Suppressor macrophage treated with lipopolysaccharide for 1 hour (primary cell): ENCODE results near the gene FAM117A.
"Not testable (repeated sequence)": the region's sequence is repeated elsewhere in the genome, so short reads cannot be mapped to it uniquely, and the experiment has no call there.

Source experiments
- DNase-seq, 3 donors: peaks; one replicate each; pipeline ENCODE4 v3.0.0-alpha.2; 2020 to 2022

The FAM117A gene

DNA sequence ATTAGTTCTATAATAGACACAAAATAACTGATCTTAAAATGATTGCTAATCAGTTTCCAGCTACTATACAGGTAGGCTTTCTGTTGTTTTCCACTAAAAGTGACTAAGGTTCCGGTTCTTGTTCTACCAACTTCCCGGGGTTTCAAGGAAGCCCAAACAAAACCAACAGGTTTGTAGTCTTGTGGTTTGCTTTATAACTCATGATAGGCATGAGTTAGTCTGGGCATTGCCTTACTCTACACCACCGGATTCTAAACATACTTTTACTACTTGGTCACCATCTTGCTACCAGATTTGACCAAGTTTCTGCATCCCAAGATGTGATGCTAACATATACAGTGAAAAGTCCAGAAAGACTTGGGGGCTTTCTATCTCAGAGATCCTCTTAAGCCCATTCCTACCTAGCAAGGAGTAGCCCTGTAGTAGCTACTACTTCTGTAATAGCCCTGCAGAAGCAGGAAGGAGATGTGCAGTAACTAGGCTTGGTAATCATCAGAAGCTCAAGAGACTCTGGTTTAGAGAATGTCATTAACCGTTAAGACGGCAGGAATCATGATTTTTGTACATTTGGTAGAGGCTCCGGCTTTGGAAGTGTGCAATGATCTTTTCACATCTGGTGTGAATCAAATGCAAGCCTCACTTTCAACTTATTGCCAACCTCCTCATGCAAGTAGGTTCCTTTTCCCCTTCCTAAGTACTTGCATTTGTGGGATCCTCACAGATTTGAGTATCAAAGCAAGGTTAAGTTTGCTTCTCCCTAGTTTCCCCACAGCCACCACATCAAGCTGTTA, 1.6 kb downstream of the FAM117A start:
- no peak for DNase-seq

DNA sequence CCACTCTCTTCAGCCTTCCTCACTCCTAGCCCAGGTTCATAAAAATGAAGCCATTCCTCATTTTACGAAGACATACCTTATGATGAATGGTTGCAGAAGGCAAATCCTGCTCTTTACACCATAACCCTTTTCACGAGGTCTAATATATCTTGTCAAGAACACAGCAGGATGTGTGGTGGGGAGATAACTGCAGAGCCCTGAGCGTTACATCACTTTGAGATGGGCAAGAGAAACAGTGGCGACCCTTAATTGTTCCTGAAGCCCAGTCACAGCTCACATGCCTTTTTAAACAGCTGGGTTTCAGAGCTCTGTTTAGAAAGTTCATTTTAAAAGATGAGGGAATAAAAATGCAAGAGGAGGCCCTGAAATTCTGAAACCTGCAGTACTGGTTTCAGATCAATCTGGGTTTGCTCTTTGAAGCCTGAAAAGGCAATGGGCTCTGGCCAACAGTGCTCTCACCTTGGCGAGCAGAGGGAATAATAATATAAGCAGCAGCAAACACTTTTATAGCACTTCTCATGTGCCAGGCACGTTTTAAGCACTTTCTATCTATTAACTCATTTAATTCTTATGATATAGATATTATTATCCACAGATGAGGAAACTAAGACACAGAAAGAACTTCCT, 2.9 kb downstream of the FAM117A start:
- no peak for DNase-seq

DNA sequence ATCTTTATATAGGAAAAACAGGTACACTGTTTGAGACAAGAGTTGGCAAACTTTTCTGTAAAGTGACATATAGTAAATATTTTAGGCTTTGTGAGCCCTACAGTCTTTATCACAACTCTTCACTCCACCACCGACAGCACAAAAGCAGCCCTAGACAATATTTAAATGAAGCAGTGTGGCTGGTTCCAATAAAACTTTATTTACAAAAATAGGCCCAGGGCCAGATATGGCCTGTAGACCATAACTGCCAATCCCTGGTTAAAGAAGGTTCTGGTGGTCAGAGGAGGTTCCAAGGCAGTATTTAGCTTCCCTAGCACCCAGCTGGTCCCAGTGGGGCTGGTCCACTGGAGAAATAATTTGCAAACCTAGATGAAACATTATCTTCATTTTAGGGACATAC, 3.6 kb downstream of the FAM117A start:
- DNase-seq, result no peak

DNA sequence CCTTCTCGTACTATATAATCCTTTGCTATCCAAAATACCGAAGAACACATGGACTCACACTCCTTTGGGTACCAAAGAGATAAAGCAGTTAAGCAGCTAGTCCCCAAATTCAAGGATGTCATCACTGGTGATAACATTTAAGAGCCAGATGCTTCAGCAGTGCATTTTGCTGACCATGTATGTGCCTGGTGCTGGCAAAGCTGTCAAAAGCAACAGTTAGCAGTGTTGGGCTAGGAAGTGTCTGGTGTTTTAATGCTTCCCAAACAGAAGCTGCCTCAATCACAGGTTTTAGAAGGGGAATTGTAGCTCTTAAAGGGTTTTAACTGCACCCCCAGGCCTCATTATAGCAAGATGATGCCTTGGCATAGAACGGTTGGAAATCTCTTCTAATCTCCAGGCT, 4.7 kb downstream of the FAM117A start:
- DNase-seq, result no peak

DNA sequence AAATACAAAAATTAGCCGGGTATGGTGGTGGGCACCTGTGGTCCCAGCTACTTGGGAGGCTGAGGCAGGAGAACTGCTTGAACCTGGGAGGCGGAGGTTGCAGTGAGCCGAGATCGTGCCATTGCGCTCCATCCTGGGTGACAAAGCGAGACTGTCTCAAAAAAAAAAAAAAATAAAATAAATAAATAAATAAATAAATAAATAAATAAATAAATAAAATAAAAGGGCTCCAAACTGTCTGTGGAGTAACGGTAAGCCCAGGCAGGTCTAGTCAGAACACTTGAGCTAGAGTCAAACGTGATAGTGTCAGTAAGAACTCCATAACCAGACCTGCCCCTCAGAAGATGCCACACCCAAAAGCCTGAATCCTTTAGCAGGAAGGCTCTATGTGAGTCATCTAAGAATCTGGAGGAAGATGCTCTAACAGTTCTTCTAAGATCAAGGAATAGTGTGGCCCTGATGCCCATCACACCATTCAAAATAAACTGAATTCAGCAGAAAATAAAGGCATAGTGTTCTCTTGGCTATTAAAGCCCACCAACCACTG, 5.4 kb downstream of the FAM117A start:
- DNase-seq, result not testable (repeated sequence)

DNA sequence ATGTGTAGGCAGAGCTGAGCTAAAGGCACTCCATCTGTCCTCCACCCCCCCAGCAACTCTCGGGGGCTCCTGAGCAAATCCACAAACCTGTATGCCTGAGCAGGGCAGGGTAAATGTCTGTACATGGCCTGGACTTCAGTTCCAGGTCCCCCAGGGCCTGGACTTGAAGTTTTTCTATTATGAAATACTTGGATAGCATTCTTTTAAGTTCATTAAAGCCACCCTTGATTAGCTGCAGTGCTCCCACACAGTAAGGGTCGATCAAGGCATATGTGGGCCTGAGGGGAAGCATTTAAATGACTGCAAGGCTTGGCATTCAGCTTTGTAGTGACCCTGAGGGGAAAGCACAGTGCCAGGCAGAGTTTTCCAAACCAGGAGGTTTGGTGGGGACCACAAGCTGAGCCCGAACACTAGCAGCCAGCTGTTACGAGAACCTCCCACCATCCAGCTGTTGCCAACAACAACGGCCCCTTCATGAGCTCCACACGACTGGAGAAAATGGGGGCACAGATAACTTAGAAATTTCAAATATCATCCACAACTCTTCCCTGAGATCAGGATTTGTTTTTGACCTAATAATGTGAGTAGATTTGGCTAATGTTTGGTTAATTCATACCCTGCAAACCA, 6.7 kb downstream of the FAM117A start:
- DNase-seq, result no peak

DNA sequence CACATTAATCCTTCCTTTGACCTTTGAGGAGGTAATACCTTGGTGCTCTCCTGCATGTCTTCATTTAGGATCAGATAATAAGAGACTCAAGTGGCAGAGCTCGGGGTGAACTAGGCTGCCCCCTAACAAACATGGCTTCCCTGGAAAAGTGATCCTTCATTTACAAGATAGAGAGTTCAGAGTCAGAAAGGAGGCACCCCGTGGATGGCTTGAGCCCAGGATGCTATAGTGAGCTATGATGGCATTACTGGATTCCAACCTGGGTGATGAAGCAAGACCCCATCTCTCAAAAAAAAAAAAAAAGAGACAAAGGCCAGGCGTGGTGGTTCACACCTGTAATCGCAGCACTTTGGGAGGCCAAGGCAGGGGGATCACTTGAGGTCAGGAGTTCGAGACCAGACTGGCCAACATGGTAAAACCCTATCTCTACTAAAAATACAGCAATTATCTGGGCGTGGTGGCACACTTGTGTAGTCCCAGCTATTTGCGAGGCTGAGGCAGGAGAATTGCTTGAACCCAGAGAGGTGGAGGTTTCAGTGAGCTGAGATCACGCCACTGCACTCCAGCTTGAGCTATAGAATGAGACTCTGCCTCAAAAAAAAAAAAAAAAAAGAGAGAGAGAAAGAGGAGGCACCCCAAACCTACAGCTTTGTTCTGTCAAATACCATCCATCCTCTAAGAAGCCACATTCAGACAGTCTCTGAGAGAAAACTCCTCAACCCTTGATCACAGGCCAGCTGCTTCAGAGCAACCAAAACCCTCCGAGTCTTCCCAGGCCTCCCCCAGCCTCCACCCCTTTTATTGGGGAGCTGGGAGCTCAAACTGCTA, 7.4 kb downstream of the FAM117A start:
- no peak for DNase-seq

DNA sequence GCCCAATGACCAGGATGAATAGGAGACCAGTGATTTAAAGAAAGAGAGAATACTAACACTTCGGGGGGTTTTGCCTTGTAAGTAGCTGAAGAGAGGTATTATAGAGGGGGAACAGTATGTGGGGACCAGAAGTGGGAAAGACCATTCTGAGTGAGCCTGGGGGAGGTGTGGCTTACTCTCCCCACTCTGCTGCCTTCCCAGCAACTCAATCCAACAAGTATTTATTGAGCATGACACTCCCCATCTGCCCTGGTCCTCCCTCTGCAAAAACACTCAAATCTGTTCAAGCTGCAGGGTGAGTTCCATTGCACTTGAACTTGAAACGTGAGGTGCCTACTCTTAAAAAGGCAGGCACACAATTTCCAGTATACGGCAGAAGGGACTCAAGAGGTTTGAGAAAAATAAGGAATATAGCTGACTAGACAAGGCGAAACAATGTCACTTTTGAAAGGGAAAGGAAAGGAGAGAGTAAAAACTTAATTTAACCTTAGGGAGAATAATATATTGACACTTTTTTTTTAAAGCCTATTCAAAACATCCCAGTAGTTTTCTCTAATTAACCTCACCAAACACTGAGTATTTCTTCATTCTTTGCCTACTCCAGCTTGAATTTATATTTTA, 8.2 kb downstream of the FAM117A start:
- no peak for DNase-seq

DNA sequence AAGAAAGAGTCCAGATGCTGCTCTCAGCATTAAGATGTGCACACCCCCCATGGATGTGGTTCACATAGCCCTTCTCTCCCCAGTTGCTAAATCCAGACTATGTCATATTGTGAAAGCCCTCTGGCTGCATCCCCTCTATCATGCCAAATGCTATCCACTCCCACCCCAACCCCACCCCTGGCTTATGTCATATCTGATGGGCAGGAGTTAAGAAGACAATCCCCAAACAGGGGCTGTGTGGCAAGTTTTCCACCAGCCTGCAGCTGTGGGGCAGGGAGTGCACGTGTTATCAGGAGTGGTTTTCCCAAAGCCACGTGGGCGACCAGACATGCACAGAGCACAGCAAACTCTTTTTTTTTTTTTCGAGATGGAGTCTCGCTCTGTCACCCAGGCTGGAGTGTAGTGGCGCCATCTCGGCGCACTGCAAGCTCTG, 10.0 kb downstream of the FAM117A start:
- DNase-seq, result no peak

DNA sequence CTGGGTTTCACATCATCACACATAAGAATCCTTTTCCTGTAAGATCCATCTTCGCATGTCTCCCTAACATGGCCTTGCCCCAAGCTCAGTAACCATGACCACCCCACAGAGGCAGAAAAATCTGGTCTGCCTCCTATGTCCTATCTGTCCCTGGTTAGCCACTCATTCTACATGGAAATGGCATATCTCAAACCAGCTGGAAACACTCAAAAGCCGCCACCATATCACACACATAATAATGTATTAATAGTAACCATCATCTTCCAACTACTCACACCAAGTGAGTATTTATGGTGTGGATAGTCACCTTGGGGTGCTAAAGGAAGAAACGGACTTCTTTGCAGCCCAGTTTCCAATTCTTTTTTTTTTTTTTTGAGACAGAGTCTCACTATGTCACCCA, 11.4 kb downstream of the FAM117A start:
- DNase-seq, result no peak

DNA sequence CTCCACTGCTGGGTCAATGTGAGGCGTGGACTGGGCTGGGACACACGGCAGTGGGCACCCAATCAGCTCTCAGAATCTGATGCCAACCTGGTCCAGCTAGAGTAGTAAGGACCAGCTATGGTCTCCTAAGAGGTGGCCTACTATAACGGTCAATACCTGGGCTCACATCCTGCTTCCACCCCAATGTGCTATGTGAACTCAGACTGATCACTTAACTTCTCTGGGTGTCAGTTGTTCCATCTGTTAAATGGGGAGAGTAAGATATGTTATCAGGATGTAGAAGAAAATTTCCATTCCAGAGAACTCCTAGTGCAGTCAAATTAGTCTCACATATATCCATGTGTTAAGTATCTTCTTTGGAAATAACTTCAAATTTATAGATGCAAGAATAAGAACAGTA, 14.2 kb downstream of the FAM117A start:
- no peak for DNase-seq

DNA sequence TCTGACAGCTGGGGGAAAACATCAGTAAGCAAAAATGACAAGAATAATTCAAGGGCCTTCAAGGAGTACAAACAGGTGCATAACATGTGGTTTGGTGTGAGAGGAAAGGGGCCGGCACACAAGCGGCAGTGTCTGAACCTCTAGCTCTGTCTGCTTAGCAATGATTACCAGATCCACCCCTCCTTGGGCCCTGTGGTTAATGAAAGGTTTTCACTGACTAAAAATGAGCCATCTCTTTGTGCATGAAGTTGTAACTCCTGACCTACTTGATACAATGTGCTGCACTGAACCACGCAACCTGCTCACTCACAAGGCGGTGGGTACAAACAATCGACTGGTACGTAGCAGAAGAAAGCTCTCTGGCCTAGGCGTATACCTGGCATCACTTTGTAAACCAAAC, 15.1 kb downstream of the FAM117A start:
- DNase-seq, result no peak

DNA sequence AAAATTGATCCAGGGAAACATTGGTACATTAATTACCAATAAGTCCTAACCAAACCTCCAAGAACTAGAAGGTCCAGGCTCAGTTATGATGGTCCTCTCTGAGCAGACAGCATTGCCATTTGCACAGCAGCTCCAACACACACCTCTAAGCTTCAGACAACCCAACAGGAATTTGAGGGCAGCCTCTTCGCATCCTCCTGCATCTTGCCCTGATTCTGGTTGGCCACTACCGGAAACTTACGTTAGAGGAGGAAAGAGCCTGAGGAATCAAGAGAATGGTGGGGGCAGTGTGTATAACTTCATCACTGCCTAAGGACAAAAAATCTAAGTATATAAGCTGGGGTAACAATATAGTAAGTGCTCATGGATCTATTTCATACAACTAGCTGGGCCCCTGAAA, 15.7 kb downstream of the FAM117A start:
- no peak for DNase-seq

DNA sequence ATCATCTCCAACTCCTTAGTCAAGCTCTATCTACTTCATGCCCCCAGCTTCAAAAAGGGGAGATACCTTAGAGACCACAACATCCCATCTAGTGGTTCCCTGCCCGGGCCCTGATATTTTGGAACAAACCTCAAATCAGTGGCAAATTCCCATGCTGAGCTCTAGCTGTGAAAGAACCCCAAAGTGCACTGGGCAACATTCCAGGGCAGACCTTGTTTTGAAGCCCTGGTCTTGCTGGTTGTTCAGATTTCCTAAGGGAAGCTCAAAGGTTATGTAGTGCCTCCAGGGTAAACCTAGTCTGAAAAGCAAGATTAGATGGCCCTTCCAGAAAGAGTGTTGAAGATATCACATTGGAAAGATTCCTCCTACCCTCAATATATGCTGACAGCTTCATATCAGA, 16.3 kb downstream of the FAM117A start:
- DNase-seq, result no peak

DNA sequence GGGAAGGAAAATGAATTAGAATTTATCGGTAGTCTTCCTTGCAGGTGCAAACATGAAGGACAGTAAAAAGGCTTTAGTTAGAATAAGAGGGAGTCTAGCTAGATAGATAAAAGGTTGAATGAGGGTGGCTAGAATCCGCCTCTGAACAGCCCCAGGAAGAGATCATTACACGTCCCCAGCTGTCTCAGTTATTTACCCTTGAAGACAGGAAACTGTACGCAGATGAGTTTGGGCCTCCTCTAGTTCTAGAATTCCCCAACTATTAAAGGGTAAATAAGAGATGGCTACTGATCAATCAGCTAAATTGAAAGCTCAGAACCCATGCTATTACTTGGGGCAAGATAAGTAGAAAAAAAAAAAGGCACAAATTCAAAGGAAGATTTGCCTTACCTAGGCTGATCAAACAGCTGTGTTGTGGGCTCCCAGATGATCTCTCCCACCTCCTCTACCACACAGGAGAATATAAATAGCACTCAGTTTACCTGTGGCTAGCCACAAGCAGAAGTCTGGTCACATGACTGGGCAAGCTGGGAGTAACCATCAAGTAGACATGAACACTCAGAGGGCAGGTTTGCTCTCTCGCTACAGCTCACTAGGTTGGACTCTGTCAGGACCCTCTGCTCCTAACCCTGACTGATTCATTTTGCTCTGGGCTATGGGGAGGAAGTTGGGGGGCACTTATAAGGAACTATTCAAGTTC, 17.0 kb downstream of the FAM117A start:
- no peak for DNase-seq

DNA sequence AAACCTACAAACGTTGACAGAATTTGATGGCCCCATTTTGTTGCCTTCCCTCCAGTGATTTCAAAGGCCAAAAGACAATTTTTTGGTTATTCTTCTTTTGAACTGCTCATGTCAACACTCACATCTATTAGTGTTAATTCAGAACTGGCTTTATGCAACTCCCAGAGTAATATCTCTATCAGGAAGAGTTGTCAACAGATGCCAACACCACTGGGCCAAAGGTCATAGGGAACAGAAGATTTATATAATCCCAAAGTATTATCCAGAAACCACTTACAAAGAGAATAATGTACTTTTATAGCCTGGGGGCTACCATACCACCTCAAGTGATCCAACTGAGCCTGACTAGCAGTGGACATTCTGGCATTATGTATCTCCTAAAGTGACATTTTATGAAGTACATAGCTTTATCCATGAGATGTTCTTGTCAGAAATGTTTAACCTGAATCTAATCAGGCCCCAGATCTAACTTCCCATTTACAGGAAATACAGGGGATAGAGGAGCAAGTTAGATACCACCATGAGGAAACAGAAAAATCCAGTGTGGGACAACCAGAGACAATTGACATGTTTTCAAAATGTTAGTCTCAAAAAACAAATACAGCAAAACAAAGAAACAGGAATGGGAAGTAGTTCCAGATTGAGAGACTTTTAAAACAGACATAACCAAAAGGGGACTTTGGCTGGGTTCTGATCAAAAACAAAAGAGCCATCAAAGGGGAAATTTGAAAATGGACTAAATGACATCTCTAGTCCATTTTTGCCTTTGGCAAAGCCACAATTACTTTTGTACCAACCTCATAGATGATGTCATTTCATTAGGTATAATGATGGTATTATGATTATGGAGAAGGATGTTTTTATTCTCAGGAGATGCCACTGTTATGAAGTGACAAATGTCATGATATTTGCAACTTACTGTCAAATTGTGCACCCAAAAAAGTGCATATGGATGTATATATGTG, 18.5 kb downstream of the FAM117A start:
- DNase-seq, result no peak

DNA sequence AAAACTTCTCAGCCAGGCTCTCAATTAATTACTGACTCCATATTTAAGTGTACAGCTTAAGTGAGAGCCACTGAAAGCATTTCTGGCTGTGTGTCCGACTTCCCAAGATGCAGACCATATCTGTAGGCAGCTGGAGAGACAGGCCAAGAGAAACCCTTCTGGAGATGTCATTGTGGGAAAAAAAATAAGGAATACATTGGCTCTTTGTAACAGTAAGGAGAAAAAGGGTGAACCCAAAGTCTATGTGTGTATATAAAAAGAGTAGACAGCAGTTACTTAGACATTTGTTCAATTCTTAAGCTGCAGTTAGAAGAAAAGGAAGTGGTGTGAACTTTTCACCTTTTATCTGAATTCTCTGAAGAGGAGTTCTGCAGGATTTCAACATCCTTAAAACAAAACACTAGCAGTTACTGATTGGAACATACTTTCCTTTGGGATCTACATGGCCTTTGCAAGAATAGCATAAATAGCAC, 21.7 kb downstream of the FAM117A start:
- peak in 2 of 3 donors; percentile 47 to 60 for DNase-seq

DNA sequence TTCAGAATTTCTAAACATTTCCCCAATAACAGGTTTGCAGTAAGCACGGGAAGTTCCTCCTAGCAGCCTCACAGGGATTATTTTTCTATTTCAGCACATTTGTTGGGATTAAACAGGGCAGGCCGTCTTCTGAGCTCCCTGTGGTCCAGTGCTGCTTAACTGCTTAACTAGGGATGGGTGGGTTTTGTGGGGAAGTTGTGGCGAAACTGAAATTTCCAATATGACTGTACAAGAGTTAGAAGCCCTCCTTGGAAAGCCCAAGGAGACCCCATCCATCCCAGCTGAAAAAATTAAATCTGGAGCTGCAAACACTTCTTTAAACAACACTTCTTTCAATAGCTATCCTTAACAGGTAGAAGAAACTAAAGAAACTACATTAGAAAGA, 22.2 kb downstream of the FAM117A start:
- peak; percentile 13 to 48 (median 28) for DNase-seq

DNA sequence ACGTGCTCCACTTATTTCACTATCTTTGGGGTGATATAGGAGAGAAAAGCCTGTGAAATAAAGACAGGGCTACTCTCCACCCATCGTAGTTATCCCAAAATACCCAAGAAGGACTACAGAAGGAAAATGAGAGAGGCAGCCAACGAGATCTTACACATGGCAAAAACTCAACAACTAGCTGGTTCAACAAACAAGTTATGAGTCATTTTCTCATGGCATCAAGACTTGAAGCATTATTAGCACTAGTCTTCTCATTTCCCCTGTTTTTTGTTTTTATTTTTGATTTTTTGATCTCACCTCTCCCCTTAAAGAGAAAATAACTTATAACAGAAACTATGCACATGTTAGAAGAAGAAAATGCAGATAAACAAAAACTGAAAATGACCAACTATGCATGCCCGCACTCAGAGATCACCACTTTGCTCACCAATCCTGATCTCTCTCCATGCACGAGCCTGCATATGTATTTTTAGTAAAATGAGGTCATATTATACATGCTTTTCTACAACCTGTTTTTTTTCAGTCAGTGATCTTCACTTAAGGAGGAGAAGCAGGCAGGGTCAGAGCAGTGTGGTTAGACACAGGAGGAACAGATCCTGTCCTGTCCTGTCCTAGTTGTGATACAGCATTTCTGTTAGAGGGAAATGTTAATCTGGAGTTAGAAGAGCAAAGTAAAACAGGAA, 22.8 kb downstream of the FAM117A start:
- peak in 2 of 3 donors; percentile 52 to 53 for DNase-seq
